ENCODE measurements around the gene XRRA1.

The XRRA1 gene

GRCh38 chr11:74949753-74950137, 854 bp upstream of the XRRA1 start:
- peaks cover under 1 to 1% of the 10 kb centered on the region in 2 donors for H3K36me3 ChIP-seq (ENCODE audit: control insufficient read depth in 1 of 2, insufficient read depth in 2 of 2, low read length in 2 of 2)
- H3K4me1 ChIP-seq (ENCODE audit: control insufficient read depth in 1 of 2, insufficient read depth in 2 of 2, low read length in 2 of 2), result peaks cover 9 to 31% of the 10 kb centered on the region in 2 donors
- no peaks in the 10 kb centered on the region for H3K27me3 ChIP-seq (ENCODE audit: low read depth, low read length)
- no peaks in the 10 kb centered on the region for H3K9me3 ChIP-seq (ENCODE audit: control insufficient read depth in 1 of 2, low read length in 2 of 2)
- H3K27ac ChIP-seq (ENCODE audit: low read length), result peak overlapping the region; percentile 75
- H3K4me3 ChIP-seq (ENCODE audit: low read depth in 1 of 2, low read length in 2 of 2), result peak overlapping the region; percentile 93 to 98

GRCh38 chr11:74948546-74948897, 369 bp downstream of the XRRA1 start:
- Histone ChIP-seq H3K27me3 (ENCODE audit: low read depth, low read length) (no peaks in the 10 kb centered on the region), H3K36me3 (ENCODE audit: control insufficient read depth in 1 of 2, insufficient read depth in 2 of 2, low read length in 2 of 2) (peaks cover 5 to 8% of the 10 kb centered on the region in 2 donors), H3K4me3 (ENCODE audit: low read depth in 1 of 2, low read length in 2 of 2) (peak overlapping the region; percentile 93 to 98), H3K9me3 (ENCODE audit: control insufficient read depth in 1 of 2, low read length in 2 of 2) (no peaks in the 10 kb centered on the region), H3K27ac (ENCODE audit: low read length) (peak overlapping the region; percentile 89), H3K4me1 (ENCODE audit: control insufficient read depth in 1 of 2, insufficient read depth in 2 of 2, low read length in 2 of 2) (peaks cover 9 to 31% of the 10 kb centered on the region in 2 donors)

GRCh38 chr11:74942073-74942759, 6.7 kb downstream of the XRRA1 start:
- no peaks in the 10 kb centered on the region for H3K4me1 ChIP-seq (ENCODE audit: control insufficient read depth in 1 of 2, insufficient read depth in 2 of 2, low read length in 2 of 2)
- H3K36me3 ChIP-seq (ENCODE audit: control insufficient read depth in 1 of 2, insufficient read depth in 2 of 2, low read length in 2 of 2), result peaks cover 12 to 17% of the 10 kb centered on the region in 2 donors
- no peak overlapping the region for H3K4me3 ChIP-seq (ENCODE audit: low read depth in 1 of 2, low read length in 2 of 2)
- H3K9me3 ChIP-seq (ENCODE audit: control insufficient read depth in 1 of 2, low read length in 2 of 2), result no peaks in the 10 kb centered on the region
- H3K27ac ChIP-seq (ENCODE audit: low read length), result no peak overlapping the region
- no peaks in the 10 kb centered on the region for H3K27me3 ChIP-seq (ENCODE audit: low read depth, low read length)

- Histone ChIP-seq H3K27ac (ENCODE audit: low read length) (no peak overlapping the region), H3K36me3 (ENCODE audit: control insufficient read depth in 1 of 2, insufficient read depth in 2 of 2, low read length in 2 of 2) (peaks cover 15 to 22% of the 10 kb centered on the region in 2 donors), H3K4me1 (ENCODE audit: control insufficient read depth in 1 of 2, insufficient read depth in 2 of 2, low read length in 2 of 2) (peaks cover 0 to 5% of the 10 kb centered on the region in 2 donors), H3K4me3 (ENCODE audit: low read depth in 1 of 2, low read length in 2 of 2) (no peak overlapping the region), H3K27me3 (ENCODE audit: low read depth, low read length) (no peaks in the 10 kb centered on the region), H3K9me3 (ENCODE audit: control insufficient read depth in 1 of 2, low read length in 2 of 2) (no peaks in the 10 kb centered on the region)
Measured at GRCh38 chr11:74941492-74941891, 7.4 kb downstream of the XRRA1 start.

- H3K4me3 ChIP-seq (ENCODE audit: low read depth in 1 of 2, low read length in 2 of 2), result no peak overlapping the region
- H3K9me3 ChIP-seq (ENCODE audit: control insufficient read depth in 1 of 2, low read length in 2 of 2), result no peaks in the 10 kb centered on the region
- no peak overlapping the region for H3K27ac ChIP-seq (ENCODE audit: low read length)
- peaks cover 0 to 7% of the 10 kb centered on the region in 2 donors for H3K4me1 ChIP-seq (ENCODE audit: control insufficient read depth in 1 of 2, insufficient read depth in 2 of 2, low read length in 2 of 2)
- no peaks in the 10 kb centered on the region for H3K27me3 ChIP-seq (ENCODE audit: low read depth, low read length)
- peaks cover 38 to 40% of the 10 kb centered on the region in 2 donors for H3K36me3 ChIP-seq (ENCODE audit: control insufficient read depth in 1 of 2, insufficient read depth in 2 of 2, low read length in 2 of 2)
Measured at GRCh38 chr11:74937696-74938475, 11.0 kb downstream of the XRRA1 start.

GRCh38 chr11:74936976-74937375, 11.9 kb downstream of the XRRA1 start:
- Histone ChIP-seq H3K27me3 (ENCODE audit: low read depth, low read length) (no peaks in the 10 kb centered on the region), H3K27ac (ENCODE audit: low read length) (no peak overlapping the region), H3K4me1 (ENCODE audit: control insufficient read depth in 1 of 2, insufficient read depth in 2 of 2, low read length in 2 of 2) (peaks cover 0 to 7% of the 10 kb centered on the region in 2 donors), H3K4me3 (ENCODE audit: low read depth in 1 of 2, low read length in 2 of 2) (no peak overlapping the region), H3K9me3 (ENCODE audit: control insufficient read depth in 1 of 2, low read length in 2 of 2) (no peaks in the 10 kb centered on the region), H3K36me3 (ENCODE audit: control insufficient read depth in 1 of 2, insufficient read depth in 2 of 2, low read length in 2 of 2) (peaks cover 38 to 45% of the 10 kb centered on the region in 2 donors)

- H3K27ac ChIP-seq (ENCODE audit: low read length), result no peak overlapping the region
- no peaks in the 10 kb centered on the region for H3K9me3 ChIP-seq (ENCODE audit: control insufficient read depth in 1 of 2, low read length in 2 of 2)
- peaks cover 0 to 7% of the 10 kb centered on the region in 2 donors for H3K4me1 ChIP-seq (ENCODE audit: control insufficient read depth in 1 of 2, insufficient read depth in 2 of 2, low read length in 2 of 2)
- no peaks in the 10 kb centered on the region for H3K27me3 ChIP-seq (ENCODE audit: low read depth, low read length)
- H3K36me3 ChIP-seq (ENCODE audit: control insufficient read depth in 1 of 2, insufficient read depth in 2 of 2, low read length in 2 of 2), result peaks cover 38 to 45% of the 10 kb centered on the region in 2 donors
- H3K4me3 ChIP-seq (ENCODE audit: low read depth in 1 of 2, low read length in 2 of 2), result no peak overlapping the region
Measured at GRCh38 chr11:74936087-74936486, 12.8 kb downstream of the XRRA1 start.

GRCh38 chr11:74935285-74935684, 13.6 kb downstream of the XRRA1 start:
- H3K4me3 ChIP-seq (ENCODE audit: low read depth in 1 of 2, low read length in 2 of 2), result no peak overlapping the region
- H3K36me3 ChIP-seq (ENCODE audit: control insufficient read depth in 1 of 2, insufficient read depth in 2 of 2, low read length in 2 of 2), result peaks cover 35 to 41% of the 10 kb centered on the region in 2 donors

GRCh38 chr11:74933765-74934164, 15.1 kb downstream of the XRRA1 start:
- Histone ChIP-seq H3K36me3 (ENCODE audit: control insufficient read depth in 1 of 2, insufficient read depth in 2 of 2, low read length in 2 of 2) (peaks cover 39 to 41% of the 10 kb centered on the region in 2 donors), H3K27me3 (ENCODE audit: low read depth, low read length) (no peaks in the 10 kb centered on the region), H3K9me3 (ENCODE audit: control insufficient read depth in 1 of 2, low read length in 2 of 2) (no peaks in the 10 kb centered on the region), H3K4me3 (ENCODE audit: low read depth in 1 of 2, low read length in 2 of 2) (no peak overlapping the region), H3K4me1 (ENCODE audit: control insufficient read depth in 1 of 2, insufficient read depth in 2 of 2, low read length in 2 of 2) (peaks cover 0 to 7% of the 10 kb centered on the region in 2 donors), H3K27ac (ENCODE audit: low read length) (no peak overlapping the region)

More at GRCh38 chr11:74935285-74935684, 13.6 kb downstream of the XRRA1 start:
- Histone ChIP-seq H3K9me3 (ENCODE audit: control insufficient read depth in 1 of 2, low read length in 2 of 2) (no peaks in the 10 kb centered on the region), H3K4me1 (ENCODE audit: control insufficient read depth in 1 of 2, insufficient read depth in 2 of 2, low read length in 2 of 2) (peaks cover 0 to 7% of the 10 kb centered on the region in 2 donors), H3K27ac (ENCODE audit: low read length) (no peak overlapping the region), H3K27me3 (ENCODE audit: low read depth, low read length) (no peaks in the 10 kb centered on the region)

GRCh38 chr11:74932797-74933196, 16.1 kb downstream of the XRRA1 start:
- no peak overlapping the region for H3K4me3 ChIP-seq (ENCODE audit: low read depth in 1 of 2, low read length in 2 of 2)
- no peaks in the 10 kb centered on the region for H3K27me3 ChIP-seq (ENCODE audit: low read depth, low read length)
- no peaks in the 10 kb centered on the region for H3K9me3 ChIP-seq (ENCODE audit: control insufficient read depth in 1 of 2, low read length in 2 of 2)
- peaks cover 39 to 41% of the 10 kb centered on the region in 2 donors for H3K36me3 ChIP-seq (ENCODE audit: control insufficient read depth in 1 of 2, insufficient read depth in 2 of 2, low read length in 2 of 2)
- H3K4me1 ChIP-seq (ENCODE audit: control insufficient read depth in 1 of 2, insufficient read depth in 2 of 2, low read length in 2 of 2), result peaks cover 0 to 7% of the 10 kb centered on the region in 2 donors
- H3K27ac ChIP-seq (ENCODE audit: low read length), result no peak overlapping the region

GRCh38 chr11:74932169-74932568, 16.7 kb downstream of the XRRA1 start:
- H3K27me3 ChIP-seq (ENCODE audit: low read depth, low read length), result no peaks in the 10 kb centered on the region
- H3K4me1 ChIP-seq (ENCODE audit: control insufficient read depth in 1 of 2, insufficient read depth in 2 of 2, low read length in 2 of 2), result peaks cover 0 to 7% of the 10 kb centered on the region in 2 donors
- H3K9me3 ChIP-seq (ENCODE audit: control insufficient read depth in 1 of 2, low read length in 2 of 2), result no peaks in the 10 kb centered on the region
- peaks cover 39 to 43% of the 10 kb centered on the region in 2 donors for H3K36me3 ChIP-seq (ENCODE audit: control insufficient read depth in 1 of 2, insufficient read depth in 2 of 2, low read length in 2 of 2)
- H3K27ac ChIP-seq (ENCODE audit: low read length), result no peak overlapping the region
- H3K4me3 ChIP-seq (ENCODE audit: low read depth in 1 of 2, low read length in 2 of 2), result no peak overlapping the region
